CD4-positive, alpha-beta T cell treated with Interleukin-15 for 1 hour (primary cell): ENCODE data around the gene UNC13D.
"Not testable (repeated sequence)": the region's sequence is repeated elsewhere in the genome, so short reads cannot be mapped to it uniquely, and the experiment has no call there.

ENCODE experiments used
- DNase-seq: peaks from one replicate; pipeline ENCODE4 v3.0.0-alpha.2; 2020

The UNC13D gene

DNA sequence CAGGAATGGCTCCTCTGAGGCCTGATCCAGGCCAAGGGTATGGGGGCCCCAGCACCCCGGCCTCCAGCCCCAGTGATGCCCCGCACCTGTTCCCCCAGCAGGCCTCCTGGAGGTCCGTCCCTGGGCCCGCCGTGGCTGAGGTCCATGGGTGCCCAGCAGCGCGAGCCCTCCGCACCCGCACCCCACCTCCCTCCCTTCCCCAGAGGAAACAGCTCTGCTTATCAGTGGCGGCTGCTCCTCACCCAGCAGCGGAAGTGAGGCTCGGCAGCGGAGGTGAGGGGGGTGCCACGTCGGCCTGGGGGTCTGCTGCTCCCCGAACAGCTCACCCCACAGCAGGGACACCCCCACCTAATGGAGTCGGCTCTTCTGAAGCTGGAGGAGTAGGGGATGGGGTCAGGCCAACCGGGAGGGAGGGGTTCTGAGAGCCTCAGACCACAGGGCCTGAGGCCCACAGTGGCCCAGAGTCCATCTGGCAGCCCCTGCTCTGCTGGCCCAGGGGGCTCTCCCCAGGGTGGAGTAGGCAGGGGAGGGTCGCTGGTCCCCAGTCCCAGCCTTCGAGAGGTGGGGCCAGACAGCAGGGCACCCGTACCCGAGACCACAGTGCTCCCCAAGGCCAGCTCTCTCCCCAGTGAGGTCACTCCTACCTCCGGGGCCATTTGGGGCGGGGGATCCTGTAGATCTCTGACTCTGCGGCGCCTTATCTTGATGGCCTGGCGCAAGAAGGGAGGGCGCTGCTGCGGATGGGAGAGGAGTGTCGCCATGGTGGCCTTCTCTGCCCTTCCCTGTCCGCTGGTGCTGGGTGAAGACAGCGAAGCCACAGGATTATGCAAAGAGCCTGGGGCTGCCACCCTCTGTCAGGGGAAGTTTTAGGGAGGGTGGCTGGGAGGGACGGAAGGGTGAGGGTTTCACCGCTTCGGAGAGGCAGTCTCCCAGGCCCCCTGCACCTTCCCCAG lies at the start of gene UNC13D:
Gene UNC13D (minus strand): TSS at position 828 of the 953 bp plus-strand sequence. CDS start 67 bp downstream, at position 761.
- peak; percentile 66 for DNase-seq

DNA sequence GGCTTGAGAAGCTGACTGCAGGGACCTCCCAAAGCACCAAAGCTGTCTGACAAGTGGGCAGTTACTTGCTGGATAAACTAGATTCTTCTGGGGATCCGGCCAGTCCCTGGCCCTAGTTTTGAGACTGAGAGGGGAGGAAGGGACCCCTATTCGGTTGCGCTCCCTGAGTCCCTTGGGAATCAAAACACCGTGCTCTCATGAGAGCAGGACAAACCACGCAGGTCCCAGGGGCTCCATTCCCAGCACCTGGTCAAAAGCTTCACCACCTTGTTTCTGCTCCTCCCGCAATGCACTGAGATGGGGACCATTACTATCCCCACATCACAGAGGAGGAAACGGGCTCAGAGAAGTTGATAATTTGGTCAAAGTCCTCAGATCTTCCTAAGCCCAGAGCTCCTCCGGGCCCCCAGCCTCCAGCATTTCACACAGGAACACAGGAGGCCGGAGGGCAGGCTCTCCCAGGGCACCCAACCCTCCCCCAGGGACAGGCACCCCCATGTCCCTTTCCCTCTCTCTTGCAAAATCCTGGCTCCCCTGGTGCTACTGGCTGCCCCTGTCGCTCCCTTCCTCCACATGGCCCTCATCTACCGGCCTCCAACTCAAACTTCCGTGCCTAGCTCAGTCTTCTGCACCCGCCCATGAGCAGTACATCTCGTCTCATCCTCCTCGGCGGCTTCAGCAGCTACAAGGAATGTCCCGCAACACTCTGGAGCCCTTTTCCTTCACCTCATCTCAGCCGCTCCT lies 49.3 kb upstream of the UNC13D start:
- no peak for DNase-seq

DNA sequence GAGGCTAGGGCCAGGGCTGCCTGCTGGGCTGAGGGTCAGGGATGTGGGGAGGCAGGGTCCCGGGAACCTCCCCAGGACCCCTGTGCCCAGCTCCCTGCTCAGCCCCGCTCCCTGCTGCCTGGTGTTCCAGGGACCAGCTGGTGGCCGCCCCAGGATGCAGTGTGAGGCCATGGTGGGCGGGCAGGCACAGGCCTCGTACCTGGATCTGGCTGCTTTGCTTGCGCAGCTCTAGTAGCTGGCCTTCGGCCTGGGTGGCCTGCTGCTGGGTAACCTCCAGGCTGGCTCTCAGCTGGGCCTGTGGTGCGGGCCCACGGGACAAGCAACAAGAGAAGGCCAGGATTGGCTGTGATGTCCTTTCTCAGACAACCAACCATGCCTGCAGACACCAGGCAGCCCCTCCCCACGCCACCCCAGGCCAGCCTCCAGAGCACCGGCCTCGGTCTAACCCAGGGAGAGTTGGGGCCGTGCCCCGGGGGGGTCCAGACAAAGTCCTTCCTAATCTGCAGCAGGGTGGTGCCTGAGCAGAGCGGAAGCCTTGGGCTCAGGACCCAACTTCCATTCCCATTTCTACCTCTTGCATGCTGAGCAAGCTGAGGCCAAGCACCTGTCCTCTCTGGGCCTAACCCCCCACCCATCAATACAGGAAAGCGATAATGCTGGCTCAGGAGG lies 48.5 kb upstream of the UNC13D start:
- DNase-seq = no peak

DNA sequence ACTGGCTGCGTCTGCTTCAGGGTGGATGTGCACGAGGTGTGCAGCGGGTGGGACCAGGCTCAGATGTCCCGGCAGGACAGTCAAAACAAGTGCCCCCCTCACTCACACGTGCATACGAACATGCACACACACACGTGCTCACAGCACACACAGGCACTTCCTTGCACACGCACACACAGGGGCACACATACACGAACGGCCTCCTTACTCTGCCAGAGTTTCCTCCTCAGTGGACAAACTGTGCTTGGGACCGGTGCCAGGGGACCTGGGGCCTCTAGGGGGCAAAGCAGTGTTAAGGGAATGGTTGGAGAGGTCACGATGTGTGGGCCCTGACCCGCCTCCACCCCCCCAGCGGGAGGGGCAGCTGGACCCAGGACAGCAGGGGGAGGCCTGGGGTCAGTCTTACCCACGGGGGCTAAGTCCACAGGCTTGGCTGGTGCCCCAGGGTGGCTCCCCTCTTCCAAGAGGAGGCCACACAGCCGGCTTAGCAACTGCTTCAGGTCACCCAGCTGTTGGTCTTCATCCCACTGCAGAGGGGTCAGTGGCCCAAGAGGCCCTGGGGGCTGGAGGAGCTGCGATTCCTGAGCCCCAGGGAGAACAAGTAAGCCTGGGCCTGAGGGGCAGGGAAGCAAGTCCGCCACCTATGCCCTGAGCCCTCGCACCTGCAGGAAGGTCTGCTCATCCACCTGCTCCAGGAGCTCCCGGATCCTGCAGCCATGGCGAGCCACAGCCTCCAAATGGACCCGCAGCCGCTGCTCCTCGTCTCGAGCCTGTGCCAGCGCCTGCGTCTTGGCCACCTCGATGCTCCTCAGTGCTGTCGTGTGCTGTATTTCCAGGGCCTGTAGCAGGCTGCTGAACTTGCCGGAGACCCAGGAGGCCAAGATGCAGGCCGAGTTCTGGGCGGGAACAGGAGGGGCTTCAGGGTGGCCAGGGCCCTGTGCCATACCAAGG lies 47.7 kb upstream of the UNC13D start:
- no peak for DNase-seq

DNA sequence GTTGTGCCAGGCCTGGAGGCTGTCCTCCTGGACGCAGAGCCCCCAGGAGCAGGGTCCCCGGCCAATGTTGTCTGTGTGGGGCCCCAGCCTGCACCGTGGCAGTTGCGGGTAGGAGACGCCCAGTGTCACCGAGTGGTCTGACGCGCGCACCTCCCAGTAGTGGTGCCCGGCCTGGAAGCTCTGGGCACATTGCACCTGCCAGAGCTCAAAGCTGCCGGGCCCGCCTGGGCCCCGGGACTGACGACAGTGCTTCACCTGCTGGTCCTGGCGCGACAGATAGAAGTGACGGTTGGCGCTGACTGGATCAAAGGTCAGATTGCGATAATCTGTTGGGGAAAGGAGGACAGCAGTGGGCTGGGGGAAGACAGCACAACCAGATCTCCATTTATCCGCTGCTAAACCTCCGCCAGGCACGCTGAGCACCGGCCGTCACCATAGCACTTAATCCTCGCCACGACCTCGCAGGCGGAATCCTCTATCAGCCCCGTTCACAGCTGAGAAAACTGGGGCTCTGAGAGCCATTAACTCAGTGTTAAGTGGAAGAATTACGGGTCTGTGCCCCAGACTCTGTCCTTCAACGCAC lies 46.9 kb upstream of the UNC13D start:
- DNase-seq = no peak

DNA sequence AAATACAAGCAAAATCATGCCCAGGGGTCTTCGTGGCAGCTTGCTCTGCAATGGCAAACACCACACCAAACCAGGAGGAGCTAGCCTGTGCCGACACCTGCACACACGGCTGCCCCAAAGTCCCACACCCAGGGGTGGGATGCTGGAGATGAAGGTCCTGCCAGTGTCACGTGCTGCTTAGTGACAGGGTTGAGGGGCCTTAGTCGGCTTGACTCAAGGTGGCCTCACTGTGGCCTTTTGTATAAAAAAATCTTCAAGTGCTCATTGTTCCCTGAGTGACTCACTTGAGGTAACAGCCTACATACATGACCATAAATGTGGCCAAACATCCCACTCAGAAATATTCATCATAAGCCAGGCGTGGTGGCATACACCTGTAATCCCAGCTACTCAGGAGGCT lies 45.2 kb upstream of the UNC13D start:
- DNase-seq = no peak

DNA sequence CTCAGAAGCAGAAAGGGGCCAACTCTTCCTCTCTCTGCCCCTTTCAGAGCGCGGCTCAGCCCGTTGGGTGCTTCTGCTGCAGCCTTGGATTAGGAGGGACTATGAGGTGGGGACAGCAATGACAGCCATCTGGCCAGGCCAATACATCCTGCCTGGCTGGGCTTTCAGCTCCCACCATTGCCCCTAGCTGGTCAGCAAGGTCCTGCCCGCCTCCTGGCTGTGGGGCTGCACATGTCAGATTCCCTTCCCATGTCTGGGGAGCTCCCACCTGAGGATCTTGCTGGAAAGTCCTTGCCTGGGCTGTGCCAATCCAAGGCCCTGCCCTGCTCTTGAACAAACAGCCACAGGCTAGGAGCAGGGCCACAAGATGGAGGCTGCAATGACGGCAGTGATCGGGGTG lies 44.3 kb upstream of the UNC13D start:
- DNase-seq = no peak

DNA sequence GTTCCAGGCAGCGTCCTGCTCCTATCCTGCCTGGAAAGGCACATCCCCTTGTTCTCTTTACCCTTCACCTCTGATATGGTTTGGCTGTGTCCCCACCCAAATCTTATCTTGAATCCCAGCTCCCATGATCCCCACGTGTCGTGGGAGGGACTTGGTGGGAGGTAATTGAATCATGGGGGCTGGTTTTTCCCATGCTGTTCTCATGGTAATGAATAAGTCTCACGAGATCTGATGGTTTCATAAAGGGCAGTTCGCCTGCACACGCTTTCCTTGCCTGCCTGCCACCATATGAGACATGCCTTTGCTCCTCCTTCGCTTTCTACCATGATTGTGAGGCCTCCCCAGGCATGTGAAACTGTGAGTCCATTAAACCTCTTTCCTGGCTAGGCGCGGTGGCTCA lies 41.7 kb upstream of the UNC13D start:
- not testable (repeated sequence) for DNase-seq

DNA sequence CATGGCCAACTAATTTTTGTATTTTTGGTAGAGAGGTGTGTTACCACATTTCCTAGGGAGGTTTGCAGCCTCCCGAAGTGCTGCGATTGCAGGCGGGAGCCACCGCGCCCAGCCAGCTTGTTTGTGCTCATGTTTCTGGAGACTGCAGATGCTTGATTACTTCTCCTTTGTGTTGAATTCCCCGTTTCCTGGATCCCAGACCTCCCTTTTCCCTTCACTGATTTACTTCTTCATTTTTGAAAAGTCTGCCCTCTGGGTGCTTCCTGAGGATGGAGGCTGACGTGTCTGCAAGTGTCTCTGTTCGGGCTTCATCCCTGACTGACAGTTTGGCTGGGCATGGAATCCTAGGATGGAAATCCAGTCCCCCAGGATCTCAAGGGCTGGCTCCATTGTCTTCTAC lies 41.2 kb upstream of the UNC13D start:
- DNase-seq = no peak

DNA sequence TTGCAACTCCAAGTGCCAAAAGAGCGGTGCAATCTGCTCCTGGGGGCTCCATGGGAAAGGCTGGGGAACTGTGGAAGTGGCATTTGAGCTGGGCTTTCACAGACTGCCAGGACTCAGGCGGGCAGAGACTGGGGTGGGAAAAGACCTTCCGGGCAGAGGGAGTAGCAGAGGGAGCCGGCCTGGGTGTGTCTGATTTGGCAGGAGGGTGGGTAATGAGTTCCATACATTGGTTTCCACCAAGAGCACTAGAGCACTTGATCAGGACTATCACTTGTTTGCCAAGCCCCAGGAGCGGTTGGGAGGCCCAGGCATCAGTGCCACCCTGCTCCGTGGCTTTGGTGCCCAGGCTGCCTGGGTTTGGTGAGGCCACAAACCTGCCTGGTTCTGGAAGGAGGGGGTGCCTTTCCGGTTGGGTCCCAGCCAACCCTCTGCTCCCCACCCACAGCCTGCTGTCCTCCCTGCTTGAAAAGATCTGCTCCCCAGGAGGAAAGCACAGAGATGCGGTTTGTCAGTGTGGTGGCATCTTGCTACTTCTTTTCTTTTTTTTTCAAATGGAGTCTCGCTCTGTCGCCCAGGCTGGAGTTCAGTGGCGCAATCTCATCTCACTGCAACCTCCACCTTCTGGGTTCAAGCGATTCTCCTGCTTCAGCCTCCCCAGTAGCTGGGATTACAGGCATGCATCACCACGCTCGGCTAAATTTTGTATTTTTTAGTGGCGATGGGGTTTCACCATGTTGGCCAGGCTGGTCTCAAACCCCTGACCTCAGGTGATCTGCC lies 37.7 kb upstream of the UNC13D start:
- DNase-seq = no peak

DNA sequence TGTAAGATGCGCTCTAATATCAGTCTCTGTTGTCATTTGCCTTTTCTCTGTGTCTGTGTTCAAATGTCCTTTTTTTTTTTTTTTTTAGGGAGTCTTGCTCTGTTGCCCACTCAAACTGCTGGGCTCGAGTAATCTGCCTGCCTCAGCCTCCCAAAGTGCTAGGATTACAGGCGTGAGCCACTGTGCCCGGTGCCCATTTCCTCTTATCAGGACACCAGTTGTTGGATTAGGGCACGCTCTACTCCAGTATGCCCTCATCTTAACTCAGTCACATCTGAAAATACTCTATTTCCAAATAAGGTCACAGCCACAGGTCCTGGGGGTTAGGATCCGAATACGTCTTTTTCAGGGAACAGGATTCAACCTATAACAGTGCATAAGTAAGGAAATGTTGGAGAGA lies 36.1 kb upstream of the UNC13D start:
- DNase-seq = no peak

DNA sequence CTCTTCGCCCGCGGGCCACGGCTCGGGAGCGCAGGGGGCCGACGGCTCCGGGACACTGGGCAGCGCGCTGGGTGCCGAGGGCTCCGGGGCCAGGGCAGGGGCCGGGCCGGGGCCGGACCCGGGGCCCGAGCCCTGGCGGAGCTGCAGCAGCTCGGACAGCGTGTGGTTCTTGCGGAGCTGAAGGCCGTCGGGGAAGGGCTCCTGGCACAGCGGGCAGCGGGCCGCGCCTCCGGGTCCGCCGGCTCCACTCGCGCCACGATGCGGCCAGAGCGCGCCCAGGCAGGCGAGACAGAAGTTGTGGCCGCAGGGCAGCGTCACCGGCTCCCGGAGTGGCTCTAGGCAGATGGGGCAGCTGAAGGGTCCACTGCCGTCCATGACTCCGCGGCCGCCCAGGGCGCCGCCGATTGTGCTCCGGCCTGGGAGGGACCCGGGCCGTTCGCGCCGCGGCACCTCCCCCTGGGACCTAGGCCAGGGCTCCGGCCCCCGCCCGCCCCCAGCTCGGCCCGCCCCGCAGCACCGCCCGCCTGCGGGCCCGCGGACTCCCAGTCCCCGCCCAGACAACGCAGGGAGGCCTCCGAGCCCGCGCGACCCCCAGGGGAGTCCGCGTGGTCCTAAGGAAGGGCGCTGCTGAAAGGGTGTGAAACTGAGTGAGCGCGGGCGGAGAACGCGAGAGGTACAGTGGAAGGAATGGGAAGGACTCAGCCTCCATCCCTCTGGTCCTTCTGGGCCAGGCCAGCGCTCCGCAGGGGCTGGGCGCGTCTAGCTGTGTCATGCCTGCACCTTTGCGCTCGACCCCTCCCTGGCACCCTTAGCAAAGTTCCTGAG lies 34.2 kb upstream of the UNC13D start, which contains the start of gene TRIM47:
Gene TRIM47 (minus strand): TSS at position 408 of the 825 bp plus-strand sequence. CDS start 33 bp downstream, at position 375.
- no peak for DNase-seq

DNA sequence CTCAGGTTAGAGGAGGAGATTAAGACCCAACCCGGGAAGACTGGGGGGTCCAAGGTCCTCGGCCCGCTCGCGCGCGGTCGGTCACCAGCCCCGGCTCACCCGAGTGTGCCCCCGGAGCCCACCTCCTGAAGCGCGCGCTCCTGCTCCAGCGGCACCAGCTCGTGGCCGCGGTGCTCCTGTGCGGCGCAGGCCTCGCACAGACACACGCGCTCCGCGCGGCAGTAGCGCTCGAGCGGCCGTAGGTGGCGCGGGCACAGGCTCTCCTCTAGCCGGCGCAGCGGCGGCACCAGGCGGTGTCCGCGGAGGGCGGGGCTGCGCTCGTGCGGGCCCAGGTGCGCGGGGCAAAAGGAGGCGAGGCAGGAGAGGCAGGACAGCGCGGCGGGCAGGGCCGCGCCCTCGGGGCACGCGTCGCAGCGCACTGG lies 33.6 kb upstream of the UNC13D start:
- DNase-seq = peak; percentile 75

DNA sequence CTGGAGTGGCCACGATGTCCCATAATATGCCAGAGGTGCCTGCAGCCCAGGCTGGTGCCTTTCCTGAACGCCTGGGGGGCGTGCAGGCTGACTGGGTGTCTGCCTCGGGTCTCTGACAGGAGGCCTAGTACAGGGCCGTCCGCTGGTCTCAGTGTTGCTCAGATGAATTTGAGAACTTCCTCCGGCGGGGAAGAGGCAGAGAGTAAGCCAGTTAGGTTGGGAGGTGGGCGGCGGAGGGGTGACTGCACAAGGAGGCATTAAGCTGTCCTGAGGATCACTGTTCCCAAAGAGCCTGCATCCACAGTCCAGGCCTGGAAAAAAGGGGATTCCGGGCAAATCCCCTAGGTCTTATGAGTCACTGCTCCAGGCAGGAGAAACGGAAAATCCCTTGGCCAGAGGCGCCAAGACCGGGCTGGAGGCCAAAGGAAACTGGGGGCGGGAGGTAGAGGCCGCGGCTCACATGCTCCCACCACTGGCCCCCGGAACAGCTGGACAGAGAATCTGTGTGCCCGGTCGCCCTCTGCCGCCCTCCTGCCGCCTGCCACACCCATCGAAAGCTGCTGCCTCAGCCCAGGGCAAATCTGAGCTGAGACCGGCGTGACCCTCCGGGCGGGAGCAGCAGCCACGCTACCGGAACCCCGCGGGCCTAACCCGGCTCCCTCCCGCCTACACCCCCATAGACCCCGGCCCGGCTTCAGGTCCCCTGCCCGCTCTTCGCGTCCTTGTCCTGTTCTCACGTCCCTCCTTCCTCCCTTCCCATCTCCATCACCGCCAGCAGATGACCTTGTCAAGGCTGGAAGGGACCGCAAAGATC lies 32.9 kb upstream of the UNC13D start:
- no peak for DNase-seq

DNA sequence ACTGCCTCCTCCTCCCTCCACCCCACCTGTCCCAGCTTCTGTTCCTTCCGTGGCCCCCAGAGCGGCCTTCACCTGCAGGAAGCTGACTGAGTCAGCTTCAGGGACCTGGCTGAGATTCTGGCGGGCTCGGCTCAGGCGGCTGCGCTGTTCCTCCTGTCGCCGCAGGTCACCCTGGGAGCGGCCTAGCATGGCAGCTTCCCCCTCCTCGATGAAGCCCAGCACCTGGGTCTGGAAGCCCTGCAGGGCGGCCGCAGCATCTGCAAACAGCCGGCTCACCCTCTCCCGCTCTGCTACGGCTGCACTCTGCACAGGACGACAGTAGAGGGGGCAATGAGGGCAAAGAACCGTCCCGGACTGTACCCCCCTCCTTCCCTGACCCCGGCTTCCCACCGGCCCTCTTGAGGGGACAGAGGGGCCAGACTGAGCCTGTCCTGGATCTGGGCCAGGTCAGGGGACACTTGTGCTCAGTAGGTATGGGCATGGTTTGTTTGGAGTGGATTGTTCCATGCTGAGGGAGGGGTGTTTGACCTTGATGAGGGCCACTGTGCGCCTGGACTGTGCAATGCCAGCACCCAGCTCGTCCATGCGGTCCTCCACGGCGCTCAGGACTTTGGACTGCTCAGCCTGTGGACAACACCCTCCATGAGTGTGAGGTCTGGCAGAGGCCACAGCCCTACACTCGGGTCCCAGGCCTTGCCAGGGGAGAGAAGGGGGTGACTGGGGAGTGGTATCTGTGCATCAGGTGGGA lies 32.2 kb upstream of the UNC13D start:
- peak; percentile 72 for DNase-seq

DNA sequence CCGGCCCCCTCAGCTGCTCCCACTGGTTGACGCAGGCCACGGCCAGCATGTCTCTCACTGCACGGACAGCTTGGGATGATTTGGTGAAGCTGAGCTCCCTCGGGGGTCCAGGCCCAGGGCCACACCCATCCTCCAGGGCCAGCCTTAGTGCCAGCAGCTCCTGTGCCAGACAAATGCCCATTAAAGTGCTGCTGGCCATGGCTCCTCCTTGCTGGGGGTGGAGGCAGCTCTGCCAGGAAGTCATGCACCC lies 31.7 kb upstream of the UNC13D start:
- no peak for DNase-seq

DNA sequence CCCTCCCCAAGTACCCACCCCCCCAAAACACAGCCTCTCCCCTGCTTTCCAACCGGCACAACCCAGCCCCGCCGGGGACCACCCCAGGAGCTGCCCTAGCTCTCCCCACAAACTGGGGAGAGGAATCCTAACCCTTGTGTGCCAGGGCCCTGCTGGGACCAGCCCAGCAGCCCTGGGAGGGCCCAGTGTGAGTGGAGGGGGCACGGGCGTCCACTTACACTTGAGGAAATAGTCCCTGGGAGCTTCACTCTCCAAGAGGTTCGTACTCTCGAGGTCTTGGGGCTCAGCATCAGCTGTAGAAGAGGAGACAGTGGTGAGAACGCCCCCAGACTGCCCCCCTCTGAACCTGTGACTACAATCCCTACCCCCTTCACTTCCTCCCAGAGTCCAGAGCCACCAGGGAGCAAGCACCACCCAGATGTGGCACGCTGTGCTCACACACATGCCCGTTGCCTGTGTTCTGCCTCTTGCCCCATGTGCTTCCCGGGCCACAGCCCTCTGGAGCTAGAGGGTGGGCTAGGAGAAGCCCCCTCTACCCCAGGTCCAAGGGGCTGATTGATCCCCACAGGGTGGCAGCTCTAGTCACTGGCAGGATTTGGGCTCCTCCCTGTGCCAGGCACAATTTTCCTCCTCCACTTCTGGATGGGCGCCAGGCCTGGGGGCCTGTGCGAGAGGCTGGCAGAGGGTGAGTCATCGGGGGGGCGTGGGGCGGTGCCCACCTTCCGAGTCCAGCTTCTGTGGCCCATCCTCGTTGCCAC lies 31.2 kb upstream of the UNC13D start:
- DNase-seq = no peak
